Renal cortex interstitium (tissue), 11 donors: ENCODE measurements around the gene GPR68. TPM values are rescaled to one million over a fixed set of nuclear protein-coding genes. Genes with fewer than 3 reads are reported as not detected.
A peak's percentile ranks its signal among the peaks of the same experiment; 100 is the strongest.
"Not testable (repeated sequence)": the region's sequence is repeated elsewhere in the genome, so short reads cannot be mapped to it uniquely, and the experiment has no call there.

Experiments used
- DNase-seq, 11 donors: peaks; one replicate each; pipeline ENCODE4 v3.0.0-alpha.2; 2013; ENCODE audit warnings: low read depth in 9 of 11, low spot score in 4 of 11; ENCODE audit errors: extremely low read depth in 1 of 11
- polyA plus RNA-seq, 3 donors: library from polyadenylated mRNA; unstranded; fragments of 120-200 nt; gene quantifications; one replicate each; pipeline ENCODE4 v1.2.1, GENCODE V29; 2013; ENCODE audit not compliant: insufficient read length in 3 of 3

Gene GPR68
- polyA plus RNA-seq, 3 donors = 1.8 to 4.2 (median 1.9) TPM

- DNase-seq = no peak
These were observed 13.0 kb upstream of the GPR68 start for GRCh38 chr14:91257328-91258010.

DNA sequence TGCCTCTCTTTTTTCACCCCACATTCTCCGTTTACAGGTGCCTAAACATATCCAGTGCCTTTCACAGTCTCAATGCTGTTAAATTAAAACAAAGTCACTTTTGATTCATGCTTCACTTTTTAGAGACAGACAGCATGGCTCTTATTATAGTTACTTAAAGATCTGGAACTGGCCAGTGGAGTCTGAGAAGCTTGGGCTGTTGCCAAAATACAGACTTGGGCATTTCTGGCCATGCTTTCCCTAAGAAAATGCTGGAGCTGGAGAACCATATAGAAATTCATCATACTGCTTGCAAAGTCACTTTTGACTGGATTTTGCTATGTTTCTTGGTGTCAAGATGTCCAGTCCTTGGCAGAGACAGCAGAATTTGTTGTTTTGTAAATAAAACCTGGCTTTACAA, 12.2 kb upstream of the GPR68 start:
- DNase-seq = no peak

DNA sequence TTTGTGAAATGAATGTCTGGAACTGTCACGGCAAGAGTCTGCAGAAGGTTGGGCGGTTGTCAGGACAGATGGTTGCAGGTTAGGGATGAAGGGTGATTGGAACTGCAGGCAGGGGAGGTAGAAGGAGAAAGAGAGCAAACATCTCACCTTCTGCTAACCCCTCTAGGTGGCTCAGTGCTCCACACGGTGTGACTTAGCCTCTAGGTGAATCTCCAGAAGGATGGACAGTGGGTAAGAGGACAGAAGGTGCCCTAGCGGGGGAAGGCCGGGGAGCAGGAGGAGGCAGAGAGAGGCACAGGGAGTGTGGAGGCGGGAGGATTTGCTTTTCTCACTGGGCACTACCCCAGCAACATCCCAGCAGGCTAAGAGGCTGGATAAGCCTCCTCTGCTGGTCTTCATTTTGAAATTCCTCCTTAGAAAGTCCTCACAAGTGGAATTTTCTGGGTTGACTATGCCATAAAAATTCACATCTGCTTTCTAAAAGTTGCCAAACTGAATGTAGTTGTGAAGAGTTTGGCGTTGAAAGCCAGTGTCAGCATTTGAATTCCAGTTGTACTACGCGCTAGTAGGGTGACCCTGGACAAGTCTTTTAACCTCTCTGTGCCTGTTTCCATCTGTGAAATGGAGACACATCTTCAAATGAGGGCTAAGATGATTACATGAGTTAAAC, 10.7 kb upstream of the GPR68 start:
- DNase-seq = no peak

DNA sequence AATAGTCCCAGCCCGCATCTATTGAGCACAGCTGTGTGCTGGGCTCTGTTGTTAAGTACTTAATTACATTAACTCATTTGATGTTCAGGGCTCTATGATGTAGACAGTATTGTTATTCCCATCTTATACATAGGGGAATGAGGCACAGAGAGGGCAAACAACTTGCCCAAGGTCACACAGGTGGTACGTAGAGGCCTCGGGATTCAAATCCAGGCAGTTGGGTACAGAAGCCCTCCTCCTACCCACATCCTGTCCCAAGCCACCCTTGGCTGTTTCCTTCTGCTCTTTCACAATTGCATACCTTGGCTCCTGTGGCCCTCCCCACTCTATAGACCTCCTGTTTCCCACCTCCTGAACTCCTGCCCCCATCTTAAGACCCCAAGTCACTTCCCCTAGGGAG, 10.0 kb upstream of the GPR68 start:
- DNase-seq = no peak

- no peak for DNase-seq
These were observed 9.4 kb upstream of the GPR68 start for GRCh38 chr14:91253795-91254323.

DNA sequence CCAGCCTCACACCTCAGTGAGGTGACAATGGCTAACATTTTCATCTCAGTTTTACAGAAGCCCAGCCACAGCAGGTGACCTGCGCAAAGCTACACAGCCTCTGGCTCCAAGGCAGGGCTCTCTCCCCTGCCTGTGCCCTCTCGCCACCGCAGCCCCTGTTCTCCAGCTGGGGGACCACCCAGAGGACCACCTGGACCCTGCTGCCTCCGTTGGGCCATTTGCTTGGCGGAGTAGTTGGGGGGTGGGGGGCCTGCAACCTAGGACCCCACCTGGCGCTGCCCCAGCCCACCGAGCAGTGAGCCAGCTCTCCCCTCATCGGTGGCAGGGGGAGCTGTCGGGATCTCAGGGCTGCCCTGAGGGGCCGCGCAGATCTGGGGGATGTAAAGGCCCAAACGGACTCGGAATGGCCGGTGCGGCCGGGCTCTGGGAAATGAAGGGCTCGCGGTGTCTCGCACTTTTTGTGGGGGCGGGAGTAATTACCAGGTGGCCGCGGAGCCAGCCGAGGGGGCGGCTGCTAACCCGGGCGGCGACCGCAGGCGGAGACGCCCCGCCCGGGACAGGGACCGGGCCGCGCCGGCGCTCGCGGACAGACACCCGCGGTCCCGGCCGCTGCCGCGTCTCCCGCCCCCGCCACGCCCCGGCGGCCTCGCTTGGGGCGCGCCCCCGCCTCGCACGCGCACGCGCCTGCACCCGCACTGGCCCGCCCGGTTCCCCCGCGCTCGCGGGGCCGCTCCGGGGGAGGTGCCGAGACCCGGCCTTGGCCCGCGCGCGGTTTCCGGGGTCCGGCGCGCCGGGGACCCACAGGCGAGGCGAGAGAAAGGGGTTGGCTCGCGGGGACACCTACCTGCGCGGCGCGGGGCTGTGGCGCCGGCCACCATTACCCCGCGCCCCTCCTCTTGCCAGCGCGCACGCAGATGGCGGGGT, 8.6 kb upstream of the GPR68 start:
- DNase-seq = no peak

- DNase-seq = no peak
These were observed 6.4 kb upstream of the GPR68 start for GRCh38 chr14:91250912-91251311.

DNA sequence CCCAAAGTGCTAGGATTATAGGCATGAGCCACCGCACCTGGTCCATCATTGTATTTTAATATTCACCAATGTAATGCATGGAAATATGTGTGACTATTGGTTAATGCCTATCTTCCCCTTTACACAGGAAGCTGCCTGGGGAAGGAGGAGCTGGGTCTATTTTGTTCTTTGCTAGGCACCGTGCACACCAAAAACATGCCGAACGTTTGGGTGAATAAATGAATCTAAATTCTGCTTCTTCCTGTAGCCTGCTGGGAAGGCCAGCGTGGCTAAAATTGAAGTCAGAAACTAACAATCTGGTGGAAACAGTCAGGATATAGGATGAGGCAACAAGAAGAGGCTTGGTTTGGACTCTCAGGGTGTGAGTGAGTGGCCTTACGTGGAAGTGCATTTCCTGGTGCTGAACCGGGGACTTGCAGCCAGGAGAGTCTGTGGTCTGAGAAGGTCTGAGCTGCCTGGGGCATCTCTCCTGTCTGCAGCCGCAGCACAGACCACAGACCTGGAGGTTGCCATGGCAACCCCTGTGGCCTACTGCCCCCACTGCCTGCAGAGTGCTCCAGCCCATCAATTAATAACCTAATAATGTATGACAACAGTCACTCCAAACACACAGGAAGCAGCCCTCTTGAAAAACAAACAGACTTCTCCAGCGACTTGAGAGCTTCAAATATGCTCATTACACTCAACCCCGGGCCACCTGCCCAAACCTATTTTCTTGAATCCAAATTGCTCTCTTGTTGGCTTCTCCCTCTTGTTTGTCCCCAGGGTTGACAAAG, 5.5 kb upstream of the GPR68 start:
- DNase-seq = peak in 1 of 11 donors; percentile 30

GRCh38 chr14:91246051-91246852, 1.7 kb upstream of the GPR68 start:
- DNase-seq = no peak

DNA sequence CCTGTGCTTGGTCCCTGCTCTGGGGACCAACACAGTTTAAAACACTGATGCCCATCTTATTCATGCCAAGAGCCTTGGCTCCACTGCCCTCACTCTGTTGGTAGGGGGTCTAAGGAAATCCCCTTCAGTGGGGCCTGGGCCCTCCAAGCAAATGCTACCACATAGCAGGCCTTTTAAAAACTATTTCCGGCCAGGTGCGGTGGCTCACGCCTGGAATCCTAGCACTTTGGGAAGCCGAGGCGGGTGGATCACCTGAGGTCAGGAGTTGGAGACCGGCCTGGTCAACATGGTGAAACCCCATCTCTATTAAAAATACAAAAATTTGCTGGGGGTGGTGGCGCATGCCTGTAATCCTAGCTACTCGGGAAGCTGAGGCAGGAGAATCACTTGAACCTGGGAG, 1.1 kb upstream of the GPR68 start:
- not testable (repeated sequence) for DNase-seq

- DNase-seq = no peak
These were observed 525 bp upstream of the GPR68 start for GRCh38 chr14:91245029-91245428.

DNA sequence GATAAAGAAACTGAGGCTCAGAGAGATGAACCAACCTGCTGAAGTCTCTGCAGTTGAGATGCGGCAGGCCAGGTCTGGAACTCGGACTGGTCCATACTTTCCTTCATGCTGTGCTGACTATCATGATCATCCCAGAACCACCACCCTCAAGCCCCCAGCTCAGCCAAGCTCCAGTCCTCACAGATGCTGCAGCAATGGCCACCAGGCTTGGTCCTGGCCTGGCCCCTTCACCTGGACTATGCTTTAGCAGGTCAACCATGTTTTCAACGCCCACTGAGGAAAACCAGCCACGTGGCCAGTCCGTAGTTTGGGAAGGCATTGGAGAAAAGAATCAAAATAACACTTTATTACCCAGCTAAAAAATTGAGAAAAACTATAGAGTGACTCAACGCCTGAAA, 1.4 kb downstream of the GPR68 start:
- DNase-seq = no peak

DNA sequence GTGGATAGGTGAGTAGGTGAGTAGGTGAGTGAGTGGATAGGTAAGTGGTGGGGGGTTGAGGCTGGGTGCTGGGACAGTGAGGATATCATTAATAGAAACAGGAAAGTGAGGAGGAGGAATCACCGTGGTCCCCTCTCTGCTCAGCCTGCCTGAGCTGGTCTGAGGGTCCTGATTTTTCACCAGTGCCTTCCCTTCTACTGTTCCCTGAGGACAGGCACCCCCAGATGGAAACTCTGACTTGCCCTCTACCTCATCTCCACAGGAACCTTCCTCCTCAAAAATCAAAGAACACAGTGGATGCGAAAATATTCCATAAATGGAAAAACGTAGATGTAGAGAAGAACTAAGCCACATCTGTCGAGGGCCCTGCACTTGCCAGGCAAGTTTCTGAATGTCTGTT, 1.9 kb downstream of the GPR68 start:
- DNase-seq = no peak

DNA sequence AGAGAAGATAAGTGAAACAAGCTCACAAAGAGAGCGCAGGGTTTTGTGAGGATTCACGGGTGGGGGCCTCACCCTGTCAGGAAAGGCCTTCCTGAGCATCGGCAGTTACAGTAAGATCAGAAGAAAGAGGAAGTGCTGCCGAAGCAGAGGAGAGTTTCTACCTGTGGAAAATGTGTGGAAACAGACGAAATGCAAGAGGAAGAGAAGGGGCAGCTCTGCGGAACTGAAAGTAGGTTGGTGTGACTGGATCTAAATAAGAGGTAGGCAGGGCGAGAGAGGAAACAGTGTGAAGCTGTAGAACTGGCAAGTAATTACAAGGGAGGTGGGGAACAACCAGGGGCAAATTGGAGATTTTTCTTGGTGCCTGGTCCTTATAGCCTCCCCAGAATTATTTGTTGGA, 2.6 kb downstream of the GPR68 start:
- DNase-seq = no peak

- no peak for DNase-seq
These were observed 5.8 kb downstream of the GPR68 start for GRCh38 chr14:91238661-91239060.

GRCh38 chr14:91238085-91238484, 6.4 kb downstream of the GPR68 start:
- no peak for DNase-seq

GRCh38 chr14:91237219-91237618, 7.3 kb downstream of the GPR68 start:
- no peak for DNase-seq

DNA sequence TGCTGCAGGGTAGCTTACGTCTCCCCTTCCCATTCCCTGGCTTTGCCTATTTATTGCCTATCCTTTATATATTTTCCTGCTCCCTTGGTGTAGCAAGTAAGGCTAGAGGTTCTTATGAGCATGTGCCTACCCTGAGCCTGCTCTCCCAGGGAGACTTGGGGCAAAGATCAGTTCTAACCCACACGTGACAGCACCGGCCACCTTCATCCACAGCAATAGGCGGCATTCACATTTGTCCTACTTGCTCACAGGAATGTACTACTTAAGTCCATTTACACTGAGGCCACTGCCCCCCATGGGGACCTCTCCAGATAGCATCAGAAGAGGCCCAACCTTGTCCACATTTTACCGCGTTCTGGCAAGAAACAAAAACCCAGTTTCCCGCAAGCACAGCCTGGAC, 8.7 kb downstream of the GPR68 start:
- no peak for DNase-seq
